MV-4-11 (cell line): Measurements from ENCODE around the gene SLC1A5.

ENCODE experiments used
- DNase-seq: peaks from one replicate; lab custom pipeline; 2025; lab: John Stamatoyannopoulos, UW

Gene SLC1A5

GRCh38 chr19:46742926-46743480 is 45.4 kb downstream of the SLC1A5 start:
- DNase-seq, result no peak

- DNase-seq, result no peak
Measured at GRCh38 chr19:46741447-46741846, 46.9 kb downstream of the SLC1A5 start.

- DNase-seq, result no peak
Measured at GRCh38 chr19:46739290-46739771, 49.1 kb downstream of the SLC1A5 start.

DNA sequence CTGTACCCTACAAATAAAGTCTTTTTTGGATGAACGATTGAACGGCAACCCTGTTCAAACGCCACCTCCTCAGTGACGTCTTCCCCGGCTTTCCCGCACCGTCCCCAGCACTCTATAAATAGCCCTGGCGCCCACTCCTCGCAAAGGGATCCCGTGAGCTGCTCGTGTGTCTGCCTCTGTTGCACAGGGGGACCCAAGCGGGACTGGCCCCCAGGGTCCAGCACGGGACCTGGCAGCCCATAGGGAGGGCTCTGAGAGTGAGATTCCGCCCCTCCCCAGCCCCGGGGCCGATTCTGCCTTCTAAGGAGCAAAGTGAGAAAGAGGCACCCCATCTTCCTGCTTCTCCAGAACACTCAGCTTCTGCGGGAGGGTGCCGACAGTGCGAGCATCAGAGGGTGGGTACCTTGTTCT is 50.6 kb downstream of the SLC1A5 start:
- no peak for DNase-seq

GRCh38 chr19:46737298-46737654 is 51.1 kb downstream of the SLC1A5 start:
- DNase-seq, result no peak

DNA sequence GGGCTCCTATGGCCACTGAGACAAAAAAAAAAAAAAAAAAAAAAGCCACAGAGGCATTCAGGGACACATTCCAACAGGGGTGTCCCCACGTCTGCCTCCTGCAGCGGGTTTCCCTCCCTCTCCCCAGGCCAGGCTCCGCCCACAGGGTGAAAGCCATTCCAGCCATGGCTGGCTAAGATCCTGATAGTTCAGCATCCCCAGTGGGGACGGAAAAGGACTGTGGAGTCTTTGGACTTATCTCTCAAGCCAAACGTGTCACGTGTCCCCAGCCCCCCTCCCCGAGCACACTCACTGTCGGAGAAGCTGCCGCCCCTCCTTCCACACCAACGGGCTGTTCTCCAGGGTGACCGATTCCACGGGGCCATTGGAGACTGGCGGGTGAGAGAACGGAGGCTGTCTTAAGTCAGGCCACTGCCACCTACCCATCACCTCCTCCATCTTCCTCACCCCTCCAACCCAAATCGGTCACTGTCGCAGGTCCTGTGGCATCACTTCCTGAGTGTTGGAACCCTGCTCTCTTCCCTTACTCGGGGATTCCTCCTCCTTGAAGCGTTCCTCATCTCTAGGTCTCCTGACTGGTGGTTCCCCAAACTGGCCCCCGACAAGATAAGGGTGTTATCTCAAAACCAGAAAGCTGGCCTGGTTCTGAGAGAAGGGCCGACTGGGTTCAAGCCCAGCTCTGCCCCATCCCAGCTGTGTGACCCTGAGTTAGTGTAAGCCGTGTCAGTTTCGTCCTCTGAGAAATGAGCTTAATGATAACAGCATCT is 51.7 kb downstream of the SLC1A5 start:
- DNase-seq, result no peak

DNA sequence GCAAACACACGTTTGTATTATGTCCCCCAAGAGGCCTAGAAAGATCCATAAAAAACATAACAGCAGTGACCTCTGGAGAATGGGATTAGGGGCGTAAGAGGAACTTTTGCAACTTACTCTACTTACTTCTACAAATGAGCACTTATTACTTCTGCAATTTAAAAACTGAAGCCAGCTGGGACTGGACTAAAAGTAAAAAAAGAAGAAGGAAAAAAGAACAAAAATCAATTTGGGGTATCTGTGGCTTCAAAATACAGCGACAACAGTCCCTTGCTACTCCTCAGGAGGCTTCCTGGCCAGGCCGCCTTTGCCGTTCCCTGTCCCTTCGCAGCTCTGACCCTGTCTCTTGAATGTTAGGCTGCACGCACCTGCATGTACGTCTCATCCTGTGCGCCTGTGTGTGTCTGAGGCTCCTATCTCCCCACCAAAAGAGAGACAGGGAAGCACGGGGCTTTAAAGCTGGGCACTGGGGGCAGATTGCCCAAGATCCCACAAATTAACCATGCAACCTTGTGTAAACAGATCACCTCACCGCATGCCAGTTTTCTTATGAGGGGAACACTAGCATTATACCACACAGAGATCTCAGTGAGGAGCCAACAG is 54.6 kb downstream of the SLC1A5 start:
- DNase-seq, result peak; percentile 99

GRCh38 chr19:46732966-46733689 is 55.3 kb downstream of the SLC1A5 start:
- DNase-seq, result peak; percentile 99

DNA sequence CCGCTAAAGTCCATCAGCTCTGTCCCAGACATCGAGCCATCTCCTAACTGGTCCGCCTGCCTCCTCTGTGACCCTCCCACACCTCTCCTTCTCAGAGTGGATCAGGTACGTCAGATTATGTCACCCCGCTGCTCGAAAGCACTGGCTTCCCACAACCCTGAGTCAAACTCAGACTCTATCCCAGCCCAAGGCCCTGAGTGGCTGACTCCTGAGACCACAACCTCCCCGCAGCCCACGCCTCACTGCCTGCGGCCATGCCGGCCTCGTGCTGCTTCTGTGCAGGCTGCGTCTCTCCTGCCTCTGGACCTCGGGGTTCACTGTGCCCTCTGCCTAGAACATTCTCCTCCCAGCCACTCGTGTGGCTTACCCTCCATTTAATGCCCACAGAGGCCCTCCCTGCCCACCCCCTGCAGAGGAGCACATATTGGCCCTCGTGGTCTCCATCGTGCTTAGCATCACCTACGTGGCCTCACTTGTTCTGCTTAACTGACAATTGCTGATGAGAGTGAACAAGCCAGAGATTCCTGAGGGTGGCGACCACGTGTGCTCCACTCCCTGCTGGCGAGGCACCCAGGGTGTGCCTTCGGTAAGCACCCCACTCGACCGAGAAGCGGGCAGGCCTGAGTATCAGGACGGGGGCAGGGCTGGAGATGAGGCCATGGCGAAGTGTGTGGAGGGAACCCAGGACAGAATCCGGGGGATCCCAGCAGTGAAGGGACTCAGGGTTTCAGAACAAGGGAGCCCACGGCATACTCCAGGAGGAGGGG is 56.0 kb downstream of the SLC1A5 start:
- peak; percentile 64 for DNase-seq

DNA sequence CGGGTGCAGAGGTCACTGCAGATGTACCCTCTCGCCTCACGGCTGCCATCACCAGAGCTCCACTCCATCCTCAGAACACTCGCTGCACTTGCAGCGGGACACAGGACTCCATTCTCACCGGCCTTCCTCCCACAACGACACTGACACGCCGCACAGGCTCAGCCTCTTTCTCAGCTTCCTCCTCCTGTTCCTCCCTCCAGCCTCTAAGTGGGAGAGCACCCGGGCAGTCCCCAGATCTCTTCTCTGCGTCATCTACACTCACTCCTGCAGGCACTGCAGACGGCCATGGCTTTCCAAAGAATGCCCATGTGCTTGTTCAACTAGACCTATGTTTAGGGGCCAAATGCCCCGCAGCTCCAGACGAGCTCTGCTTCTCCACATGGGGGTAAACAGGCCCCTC is 56.8 kb downstream of the SLC1A5 start:
- peak; percentile 79 for DNase-seq

DNA sequence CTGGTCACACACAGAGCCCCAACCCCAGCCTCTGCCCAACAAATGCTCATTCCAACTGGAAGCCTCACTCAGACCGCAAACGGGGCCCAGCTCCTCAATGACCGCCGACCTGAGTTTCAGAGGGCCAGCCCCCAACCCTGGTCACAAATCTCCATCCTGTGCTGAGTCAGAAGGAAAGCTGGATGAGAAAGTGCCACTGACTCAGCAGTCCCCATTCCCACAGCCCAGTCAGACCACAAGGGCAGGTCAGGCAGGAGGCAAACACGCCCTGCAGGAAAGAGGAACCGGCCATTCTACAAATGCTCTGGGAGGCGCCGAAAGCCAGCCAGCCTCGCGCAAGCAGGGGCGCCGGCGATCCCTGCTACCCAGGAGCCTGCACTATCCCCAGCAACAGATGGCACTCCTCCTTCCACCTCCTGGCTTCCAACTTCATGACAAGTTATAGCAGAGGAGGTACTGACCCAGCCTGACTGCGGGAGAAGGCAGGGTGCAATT is 57.3 kb downstream of the SLC1A5 start:
- peak; percentile 99 for DNase-seq

GRCh38 chr19:46730595-46730994 is 57.8 kb downstream of the SLC1A5 start:
- DNase-seq, result no peak

DNA sequence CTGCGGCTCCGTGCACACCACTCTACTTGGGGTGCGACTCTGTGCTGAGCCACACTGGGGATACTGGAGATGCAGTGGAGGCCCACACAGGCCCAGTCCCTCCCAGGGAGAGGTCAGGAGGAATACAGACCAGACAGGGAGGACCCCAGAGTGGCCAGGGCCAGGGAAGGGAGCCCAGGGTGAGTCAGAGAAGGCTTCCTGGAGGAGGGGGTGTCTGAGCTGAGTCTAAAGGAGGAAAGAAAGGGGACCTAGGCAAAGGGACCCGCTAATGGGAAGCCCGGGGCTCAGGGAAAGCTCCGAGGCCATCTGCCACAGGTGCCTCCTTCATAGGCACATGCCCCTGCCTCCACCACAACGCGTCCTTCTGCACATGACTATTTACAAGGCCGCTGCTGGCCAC is 58.2 kb downstream of the SLC1A5 start:
- no peak for DNase-seq

- no peak for DNase-seq
Measured at GRCh38 chr19:46729696-46730095, 58.7 kb downstream of the SLC1A5 start.

DNA sequence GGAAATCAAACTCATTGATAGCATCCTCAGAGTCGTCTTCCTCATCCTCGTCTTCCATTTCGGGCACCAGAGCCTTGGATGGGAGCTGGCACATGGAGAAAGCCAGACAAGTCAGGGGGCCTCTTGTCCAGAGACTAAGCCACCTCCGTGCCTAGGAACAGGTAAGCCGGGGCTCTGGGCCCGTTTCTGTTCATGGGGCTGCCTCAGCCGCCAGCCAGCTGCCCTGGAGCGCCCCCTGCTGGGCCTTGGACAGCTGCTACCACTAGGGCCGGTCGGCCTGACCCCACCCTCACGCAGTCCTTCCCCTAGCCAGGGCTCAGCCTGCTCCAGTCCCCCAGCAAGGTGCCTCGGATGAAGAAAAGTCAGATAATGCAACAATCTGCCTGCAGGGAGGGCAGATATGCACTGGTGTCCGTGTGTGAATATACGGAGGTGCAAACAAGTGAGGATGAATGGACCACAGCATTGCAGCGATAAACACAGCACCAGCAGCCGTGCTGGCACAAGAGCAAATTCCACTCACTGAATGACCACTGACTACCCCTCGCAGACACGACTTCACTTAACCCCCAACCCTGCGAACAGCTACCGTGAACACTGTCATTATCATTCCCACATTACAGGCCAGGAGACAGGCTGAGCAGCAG is 59.6 kb downstream of the SLC1A5 start:
- peak; percentile 52 for DNase-seq

DNA sequence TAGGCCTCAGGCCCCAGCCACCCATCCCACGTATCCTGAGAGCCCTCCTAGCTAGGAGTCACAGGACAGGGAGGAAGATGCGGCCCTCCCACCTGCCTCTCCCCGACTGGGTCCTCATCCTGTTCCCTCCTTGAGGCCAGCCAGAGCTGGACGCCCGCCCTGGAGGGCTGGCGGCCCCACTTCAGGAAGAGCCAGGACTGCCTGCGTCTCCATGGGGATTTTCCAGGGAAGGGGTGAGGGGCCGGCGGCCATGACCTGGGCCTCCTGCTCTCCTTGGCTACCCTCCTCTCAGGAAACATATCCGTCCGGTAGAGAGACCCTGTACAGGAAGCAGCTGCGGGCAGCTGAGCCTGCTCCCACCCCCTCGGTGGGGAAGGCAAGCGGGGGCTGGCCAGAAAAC is 60.2 kb downstream of the SLC1A5 start:
- DNase-seq, result no peak

- DNase-seq, result no peak
Measured at GRCh38 chr19:46727757-46728156, 60.6 kb downstream of the SLC1A5 start.

DNA sequence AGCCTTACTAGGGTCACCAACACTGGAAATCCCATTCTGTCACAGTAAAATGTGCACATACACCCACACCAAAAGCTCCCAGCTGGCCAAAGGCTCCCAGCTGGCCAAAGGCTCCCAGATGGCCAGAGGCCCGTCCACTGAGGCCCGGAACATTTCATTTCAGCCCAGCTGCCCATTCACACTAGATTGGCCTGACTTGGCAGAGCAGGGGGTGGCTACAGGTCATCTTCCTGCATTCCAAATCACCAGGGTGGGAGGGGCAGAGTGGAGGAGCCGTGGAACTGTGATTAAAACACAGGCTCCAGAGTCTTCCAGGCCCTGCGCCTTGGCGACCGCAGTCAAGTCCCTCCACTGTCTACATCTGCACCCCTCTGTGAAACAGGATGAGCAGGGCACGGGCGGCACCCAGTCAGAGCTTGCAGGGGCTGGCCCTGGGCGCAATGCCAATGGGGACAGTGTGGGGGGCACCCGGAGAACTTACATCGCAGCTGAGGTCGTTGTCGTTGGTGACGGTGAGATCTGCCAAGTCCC is 61.4 kb downstream of the SLC1A5 start:
- DNase-seq, result no peak

DNA sequence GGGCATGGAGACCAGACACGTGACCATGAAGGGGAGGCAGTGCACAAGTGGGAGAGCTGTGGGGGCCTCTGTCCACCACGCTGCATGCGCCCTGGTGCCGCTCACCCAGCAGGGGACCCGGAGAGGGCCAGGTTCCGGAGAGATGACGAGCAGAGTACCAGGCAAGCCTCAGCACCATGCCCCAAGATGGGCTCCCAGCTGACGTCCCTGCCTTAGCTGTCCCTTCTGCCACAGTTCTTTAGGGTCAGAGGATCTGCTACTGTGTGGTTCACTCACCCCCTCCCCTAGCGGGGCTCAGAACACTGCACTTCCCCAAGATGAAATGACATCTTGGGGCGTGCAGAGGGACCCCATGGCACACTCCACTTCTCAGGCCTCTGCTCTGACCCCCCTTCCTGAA is 61.8 kb downstream of the SLC1A5 start:
- DNase-seq, result no peak

DNA sequence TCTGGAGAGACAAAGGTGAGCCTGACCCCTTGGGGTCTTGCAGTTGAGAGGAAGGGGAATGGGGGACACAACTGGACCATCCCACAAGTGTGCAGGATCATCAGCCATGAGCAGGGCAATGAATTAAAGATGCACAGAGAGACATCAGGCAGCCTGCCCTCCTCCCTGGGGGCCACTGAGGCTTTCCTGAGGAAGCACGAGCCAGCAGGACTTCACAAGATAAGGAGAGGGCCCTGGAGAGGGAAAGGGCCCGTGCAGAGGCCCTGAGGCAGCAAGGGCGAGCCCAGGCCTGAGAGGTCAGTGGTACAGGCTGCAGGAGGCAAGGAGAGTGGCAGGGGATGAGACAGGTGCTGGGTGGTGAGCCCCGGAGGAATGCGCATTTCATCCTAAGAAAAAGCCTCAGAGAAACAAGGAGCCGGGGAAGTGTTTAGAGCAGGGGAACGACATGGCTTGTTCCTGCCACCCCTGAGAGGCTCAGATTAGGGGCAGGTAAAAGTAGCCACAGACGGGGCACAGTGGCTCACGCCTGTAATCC is 62.5 kb downstream of the SLC1A5 start:
- DNase-seq, result no peak
